AG04450 (cell line): Measurements from ENCODE around the gene TMEM91. TPM values are rescaled to one million over a fixed set of nuclear protein-coding genes. Genes with fewer than 3 reads are reported as not detected.

Source experiments
- CTCF ChIA-PET: fragments of 300-600, 350-600 bp; formaldehyde crosslinking; extraction: SDS; loops from one replicate; lab custom pipeline; 2022; ENCODE audit warnings: antibody characterized with exemption, inconsistent platforms; lab: Charles Lee
- POLR2A ChIA-PET: fragments of 350-600 bp; formaldehyde crosslinking; extraction: SDS; loops from one replicate; lab custom pipeline; 2021; ENCODE audit warnings: antibody characterized with exemption, inconsistent platforms; lab: Yijun Ruan, JAX
- DNase-seq: peaks from one replicate; pipeline ENCODE4 v3.0.0-alpha.2; 2011; ENCODE audit warnings: low read depth, low spot score
- H3K27ac ChIP-seq: one replicate; pipeline ENCODE4 v1.5.1; 2012; ENCODE audit warnings: low read depth, low read length, control low read depth
- H3K27me3 ChIP-seq: one replicate; pipeline ENCODE4 v1.6.0; 2012; ENCODE audit warnings: low read length; ENCODE audit not compliant: control insufficient read depth, insufficient read depth
- H3K4me3 ChIP-seq: 2 replicates; pipeline ENCODE4 v1.5.1; 2011; ENCODE audit warnings: mild to moderate bottlenecking, low read depth, low read length, control low read depth
- H3K9me3 ChIP-seq: 2 replicates; pipeline ENCODE4 v1.5.1; 2012; ENCODE audit warnings: low read length; ENCODE audit not compliant: control insufficient read depth, insufficient read depth
- CTCF ChIP-seq: IDR thresholded peaks from 2 replicates; pipeline ENCODE4 v1.5.1; 2011; ENCODE audit warnings: low read depth, low read length, control low read depth, inconsistent platforms
- polyA plus RNA-seq: library from polyadenylated mRNA; depleted of rRNA; stranded (reverse); fragments of >200 nt; gene quantifications from 2 replicates; pipeline ENCODE4 v1.2.3, GENCODE V29; 2011

The TMEM91 gene
- polyA plus RNA-seq, 1 experiment: 5.2 TPM

DNA sequence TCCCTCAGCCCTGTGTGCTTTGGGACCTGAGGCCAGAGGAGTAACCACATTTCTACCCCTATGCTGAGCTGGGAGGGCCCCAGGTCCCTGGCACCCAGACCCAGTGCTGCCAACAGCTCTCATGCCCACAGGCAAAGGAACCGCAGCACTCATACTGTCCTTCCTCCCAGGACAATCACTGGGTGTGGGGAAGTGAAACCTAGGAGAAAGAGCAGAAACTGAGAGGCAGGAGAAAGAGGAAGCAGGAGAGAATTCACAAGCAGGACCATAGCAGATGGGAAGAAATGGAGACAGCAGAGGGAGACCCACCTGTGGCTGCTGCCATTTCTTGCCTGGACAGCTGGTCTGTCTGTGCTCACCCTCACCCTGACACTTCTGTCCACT lies 47.5 kb upstream of the TMEM91 start:
- no peak for DNase-seq
- ChIA-PET CTCF (no interaction called here), POLR2A (interaction anchor here (0.6 to 1.1 kb wide), 2 partner anchors 64 to 103 kb away, joined by 4 read pairs; no protein-coding TSS in a partner anchor)
- no peak for TF ChIP-seq CTCF
- H3K27me3 ChIP-seq: no peaks in the 10 kb centered on the region
- no peaks in the 10 kb centered on the region; the same call in 1 of the 2 replicates for H3K9me3 ChIP-seq
- no peak overlapping the region for H3K4me3 ChIP-seq
- peak overlapping the region; percentile 52 for H3K27ac ChIP-seq

GRCh38 chr19:41330481-41330880 lies 45.9 kb upstream of the TMEM91 start:
- no peak overlapping the region for H3K27ac ChIP-seq
- no peak for TF ChIP-seq CTCF
- H3K9me3 ChIP-seq: no peaks in the 10 kb centered on the region; the same call in 1 of the 2 replicates
- H3K4me3 ChIP-seq: no peak overlapping the region
- POLR2A ChIA-PET: no interaction called here
- H3K27me3 ChIP-seq: no peaks in the 10 kb centered on the region
- CTCF ChIA-PET: no interaction called here
- no peak for DNase-seq

- Histone ChIP-seq H3K9me3 (no peaks in the 10 kb centered on the region), H3K27ac (no peak overlapping the region), H3K4me3 (no peak overlapping the region), H3K27me3 (no peaks in the 10 kb centered on the region)
- no peak for TF ChIP-seq CTCF
- ChIA-PET POLR2A (interaction anchor here (0.6 kb wide), 1 partner anchor 17 kb away, joined by 6 read pairs; no protein-coding TSS in a partner anchor), CTCF (interaction anchor here (0.6 kb wide), 1 partner anchor 16 kb away, joined by 7 read pairs; no protein-coding TSS in a partner anchor)
- no peak for DNase-seq
Observed at GRCh38 chr19:41330946-41331678, 45.2 kb upstream of the TMEM91 start.

DNA sequence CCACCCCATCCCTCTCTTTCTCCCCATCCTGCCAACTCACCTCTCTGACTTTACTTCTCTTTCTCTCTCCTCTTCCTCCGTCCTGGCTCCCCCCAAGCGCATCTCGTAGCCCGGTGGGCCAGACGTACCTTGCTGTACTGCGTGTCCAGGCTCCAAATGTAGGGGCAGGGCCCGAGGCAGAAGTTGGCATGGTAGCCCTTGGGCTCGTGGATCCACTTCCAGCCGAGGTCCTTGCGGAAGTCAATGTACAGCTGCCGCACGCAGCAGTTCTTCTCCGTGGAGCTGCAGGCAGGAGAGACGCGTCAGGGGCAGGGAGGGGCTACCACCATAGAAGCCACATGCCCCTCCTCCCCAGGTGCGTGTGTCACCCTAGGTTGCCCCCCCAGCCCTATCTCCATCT lies 44.3 kb upstream of the TMEM91 start:
- Histone ChIP-seq H3K27me3 (no peaks in the 10 kb centered on the region), H3K9me3 (no peaks in the 10 kb centered on the region), H3K27ac (no peak overlapping the region), H3K4me3 (no peak overlapping the region)
- no peak for TF ChIP-seq CTCF
- CTCF ChIA-PET: interaction anchor here (1.2 kb wide), 1 partner anchor 10 kb away, joined by 3 read pairs; no protein-coding TSS in a partner anchor
- no peak for DNase-seq
- POLR2A ChIA-PET: no interaction called here

- Histone ChIP-seq H3K9me3 (no peaks in the 10 kb centered on the region), H3K27ac (no peak overlapping the region), H3K27me3 (no peaks in the 10 kb centered on the region), H3K4me3 (no peak overlapping the region)
- no peak for TF ChIP-seq CTCF
- CTCF ChIA-PET: interaction anchor here (0.6 to 1.2 kb wide), 3 partner anchors 9 to 22 kb away, joined by 3 read pairs; no protein-coding TSS in a partner anchor
- no peak for DNase-seq
- POLR2A ChIA-PET: no interaction called here
Observed at GRCh38 chr19:41332468-41332867, 43.9 kb upstream of the TMEM91 start.
